ENCODE data around the gene XPR1. TPM values are rescaled to one million over a fixed set of nuclear protein-coding genes. Genes with fewer than 3 reads are reported as not detected.
"Not testable (repeated sequence)": the region's sequence is repeated elsewhere in the genome, so short reads cannot be mapped to it uniquely, and the experiment has no call there.

Gene XPR1
- total and polyA plus RNA-seq, 7 donors = 3.7 to 19.1 (median 11.2) TPM

- Histone ChIP-seq H3K4me1 (peaks cover 52% of the 10 kb centered on the region), H3K27me3 (ENCODE audit: insufficient read depth in 3 of 3, low read length in 2 of 3) (no peaks in the 10 kb centered on the region), H3K4me3 (no peak overlapping the region), H3K27ac (no peak overlapping the region), H3K9me3 (no peaks in the 10 kb centered on the region), H3K36me3 (ENCODE audit: insufficient read depth in 1 of 2, low read depth in 1 of 2) (no peaks in the 10 kb centered on the region)
- TF ChIP-seq CTCF (IDR thresholded peaks at IDR 0.05) = no peak
- ATAC-seq = no peak
- intact Hi-C loops (cut with DNase I) = no loop called here
- DNase-seq = no peak
Measured at GRCh38 chr1:180641662-180642061, 9.8 kb downstream of the XPR1 start.

- ATAC-seq = no peak
- intact Hi-C loops (cut with DNase I) = no loop called here
- no peak for DNase-seq
- H3K36me3 ChIP-seq (ENCODE audit: insufficient read depth in 1 of 2, low read depth in 1 of 2) = no peaks in the 10 kb centered on the region
- H3K9me3 ChIP-seq = no peaks in the 10 kb centered on the region
- no peak overlapping the region for H3K4me3 ChIP-seq
- TF ChIP-seq CTCF (IDR thresholded peaks at IDR 0.05) = no peak
- no peaks in the 10 kb centered on the region for H3K27me3 ChIP-seq (ENCODE audit: insufficient read depth in 3 of 3, low read length in 2 of 3)
- WGBS, 3 donors = 68 to 93% (median 71%) methylated on average over 1 of the region's 1 CpG
- H3K4me1 ChIP-seq = peaks cover 49% of the 10 kb centered on the region
- no peak overlapping the region for H3K27ac ChIP-seq
Measured at GRCh38 chr1:180642781-180643180, 11.0 kb downstream of the XPR1 start.

- no peaks in the 10 kb centered on the region for H3K27me3 ChIP-seq (ENCODE audit: insufficient read depth in 3 of 3, low read length in 2 of 3)
- intact Hi-C loops (cut with DNase I) = no loop called here
- ATAC-seq (peak in 1 of 4 donors; percentile 59), DNase-seq (no peak)
- no peaks in the 10 kb centered on the region for H3K36me3 ChIP-seq (ENCODE audit: insufficient read depth in 1 of 2, low read depth in 1 of 2)
- H3K4me3 ChIP-seq = no peak overlapping the region
- 6 to 15% (median 6%) methylated on average over 1 of the region's 1 CpG for WGBS, 3 donors
- H3K27ac ChIP-seq = no peak overlapping the region
- H3K4me1 ChIP-seq = peaks cover 49% of the 10 kb centered on the region
- no peak for TF ChIP-seq CTCF (IDR thresholded peaks at IDR 0.05)
- no peaks in the 10 kb centered on the region for H3K9me3 ChIP-seq
Measured at GRCh38 chr1:180643693-180644092, 11.9 kb downstream of the XPR1 start.

GRCh38 chr1:180644526-180645192 lies 12.8 kb downstream of the XPR1 start:
- Histone ChIP-seq H3K36me3 (ENCODE audit: insufficient read depth in 1 of 2, low read depth in 1 of 2) (no peaks in the 10 kb centered on the region), H3K4me1 (peaks cover 49% of the 10 kb centered on the region), H3K27ac (no peak overlapping the region), H3K4me3 (no peak overlapping the region), H3K9me3 (no peaks in the 10 kb centered on the region), H3K27me3 (ENCODE audit: insufficient read depth in 3 of 3, low read length in 2 of 3) (no peaks in the 10 kb centered on the region)
- WGBS, 3 donors = 79 to 93% (median 85%) methylated on average over 7 of the region's 7 CpGs
- DNase-seq = no peak
- TF ChIP-seq CTCF (IDR thresholded peaks at IDR 0.05) = no peak
- intact Hi-C loops (cut with DNase I) = no loop called here
- ATAC-seq = no peak

GRCh38 chr1:180645261-180645660 lies 13.4 kb downstream of the XPR1 start:
- H3K9me3 ChIP-seq; H3K27me3 ChIP-seq (ENCODE audit: insufficient read depth in 3 of 3, low read length in 2 of 3); H3K4me3 ChIP-seq; H3K27ac ChIP-seq; DNase-seq; intact Hi-C loops (cut with DNase I); H3K36me3 ChIP-seq (ENCODE audit: insufficient read depth in 1 of 2, low read depth in 1 of 2): not testable (repeated sequence)
- peak in 1 of 4 donors; percentile 25 for ATAC-seq
- peaks cover 46% of the 10 kb centered on the region for H3K4me1 ChIP-seq
- WGBS, 3 donors = 57 to 78% (median 62%) methylated on average over 5 of the region's 5 CpGs

Measured in psoas muscle (tissue), 8 donors.